SK-N-SH (cell line): ENCODE measurements around the gene CACNA1H. TPM values are rescaled to one million over a fixed set of nuclear protein-coding genes. Genes with fewer than 3 reads are reported as not detected.

Experiments
- CTCF ChIA-PET: fragments of 300-600, 350-600 bp; formaldehyde crosslinking; extraction: SDS; loops from one replicate; lab custom pipeline; 2021; lab: Yijun Ruan, JAX
- POLR2A ChIA-PET: fragments of 350-600 bp; sonication (Branson Sonifier 250); formaldehyde crosslinking; extraction: SDS; loops from one replicate; lab custom pipeline; 2020; ENCODE audit warnings: antibody characterized with exemption, inconsistent platforms; lab: Yijun Ruan, JAX
- DNase-seq: peaks from one replicate; pipeline ENCODE4 v3.0.0; 2012
- H2AFZ ChIP-seq: fragments of 200-600 bp; sonication (generic); 2 replicates; pipeline ENCODE4 v1.8.1; 2016; ENCODE audit warnings: antibody characterized with exemption, mild to moderate bottlenecking, low read depth
- H3F3A ChIP-seq: fragments of 200-600 bp; sonication (generic); replicated peaks from 2 replicates; pipeline ENCODE3; 2016; ENCODE audit warnings: antibody characterized with exemption, mild to moderate bottlenecking; ENCODE audit not compliant: insufficient read depth
- H3K27ac ChIP-seq, 2 experiments: fragments of 200-500 bp in 1 of 2; fragments of 200-600 bp in 1 of 2; sonication (Bioruptor generic) in 1 of 2; sonication (generic), shearing (Covaris generic) in 1 of 2; 2 replicates each; pipeline versions ENCODE4 v1.5.1 to v1.6.1; 2014 to 2016; ENCODE audit warnings: low read depth in 2 of 2, inconsistent platforms in 1 of 2, low read length in 1 of 2, mild to moderate bottlenecking in 1 of 2, mixed read lengths in 1 of 2
- H3K27me3 ChIP-seq: fragments of 200-600 bp; sonication (generic), shearing (Covaris generic); 2 replicates; pipeline ENCODE4 v1.6.1; 2016; ENCODE audit warnings: mixed run types; ENCODE audit not compliant: insufficient read depth
- H3K36me3 ChIP-seq, 2 experiments: fragments of 200-500 bp in 1 of 2; fragments of 200-600 bp in 1 of 2; sonication (Bioruptor generic) in 1 of 2; sonication (generic) in 1 of 2; replicated peaks in 1 of 2; 2 replicates each; pipeline versions ENCODE3 to v1.5.1; 2014 to 2016; ENCODE audit warnings: low read length in 1 of 2, mild to moderate bottlenecking in 1 of 2; ENCODE audit not compliant: insufficient read depth in 2 of 2, control insufficient read depth in 1 of 2
- H3K4me1 ChIP-seq, 2 experiments: fragments of 200-500 bp in 1 of 2; fragments of 200-600 bp in 1 of 2; sonication (Bioruptor generic) in 1 of 2; sonication (generic), shearing (Covaris generic) in 1 of 2; 2 replicates each; pipeline versions ENCODE4 v1.5.1 to v1.6.1; 2014 to 2016; ENCODE audit warnings: low read depth in 1 of 2, low read length in 1 of 2, mixed run types in 1 of 2; ENCODE audit not compliant: insufficient read depth in 2 of 2, control insufficient read depth in 1 of 2
- H3K4me2 ChIP-seq: fragments of 200-600 bp; sonication (generic), shearing (Covaris generic); 2 replicates; pipeline ENCODE4 v1.6.1; 2017; ENCODE audit warnings: mixed run types
- H3K4me3 ChIP-seq, 2 experiments: fragments of 200-500 bp in 1 of 2; fragments of 200-600 bp in 1 of 2; sonication (Bioruptor generic) in 1 of 2; sonication (generic), shearing (Covaris generic) in 1 of 2; 2 replicates each; pipeline versions ENCODE4 v1.5.1 to v1.8.1; 2014 to 2016; ENCODE audit warnings: low read depth in 2 of 2, inconsistent platforms in 1 of 2, low read length in 1 of 2, mild to moderate bottlenecking in 1 of 2, mixed read lengths in 1 of 2, moderate library complexity in 1 of 2
- H3K79me2 ChIP-seq: fragments of 200-600 bp; sonication (generic); 2 replicates; pipeline ENCODE4 v1.8.1; 2017; ENCODE audit warnings: mild to moderate bottlenecking; ENCODE audit not compliant: insufficient read depth
- H3K9ac ChIP-seq: fragments of 200-600 bp; sonication (generic); 2 replicates; pipeline ENCODE4 v1.6.1; 2017; ENCODE audit warnings: mixed run types
- H3K9me2 ChIP-seq: fragments of 200-600 bp; sonication (generic); 2 replicates; pipeline ENCODE4 v1.6.1; 2017; ENCODE audit warnings: mixed run types
- H3K9me3 ChIP-seq: fragments of 200-600 bp; sonication (generic); 2 replicates; pipeline ENCODE4 v1.6.1; 2017; ENCODE audit warnings: mixed run types, mild to moderate bottlenecking, moderate library complexity
- H4K20me1 ChIP-seq: fragments of 200-600 bp; sonication (generic); 2 replicates; pipeline ENCODE4 v1.6.1; 2017; ENCODE audit warnings: mild to moderate bottlenecking, mixed run types; ENCODE audit not compliant: insufficient read depth
- EP300 ChIP-seq, 2 experiments: IDR thresholded peaks; 2 replicates each; pipeline versions ENCODE4 v1.4.0 to v1.6.1; 2012; ENCODE audit warnings: borderline replicate concordance in 1 of 2, low read depth in 1 of 2, low read length in 1 of 2
- EZH2phosphoT487 ChIP-seq: fragments of 200-600 bp; sonication (generic); IDR thresholded peaks from 2 replicates; pipeline ENCODE4 v1.6.1; 2017; ENCODE audit warnings: low read depth, mixed run types, mild to moderate bottlenecking, antibody characterized with exemption, moderate library complexity, borderline replicate concordance
- FOXJ3 ChIP-seq: sonication (generic); formaldehyde crosslinking; IDR thresholded peaks from 2 replicates; pipeline ENCODE4 v1.5.1; 2020; ENCODE audit warnings: mild to moderate bottlenecking, missing genetic modification reagents
- MEF2A ChIP-seq: IDR thresholded peaks from 2 replicates; pipeline ENCODE4 v1.4.0; 2012; ENCODE audit warnings: low read depth, borderline replicate concordance
- NFIC ChIP-seq: IDR thresholded peaks from 2 replicates; pipeline ENCODE4 v1.4.0; 2012; ENCODE audit warnings: borderline replicate concordance
- NRF1 ChIP-seq: IDR thresholded peaks from 2 replicates; pipeline ENCODE4 v1.6.1; 2012; ENCODE audit warnings: low read depth, mild to moderate bottlenecking, low read length
- POLR2AphosphoS5 ChIP-seq: IDR thresholded peaks from 2 replicates; pipeline ENCODE4 v1.6.1; 2012; ENCODE audit warnings: low read depth, low read length
- RXRA ChIP-seq: IDR thresholded peaks from 2 replicates; pipeline ENCODE4 v1.4.0; 2012; ENCODE audit warnings: low read depth, mild to moderate bottlenecking, borderline replicate concordance
- SMC3 ChIP-seq: IDR thresholded peaks from 2 replicates; pipeline ENCODE4 v1.6.1; 2012; ENCODE audit warnings: low read depth, low read length, improper control_type of control experiment
- TCF12 ChIP-seq: IDR thresholded peaks from 2 replicates; pipeline ENCODE4 v1.4.0; 2012
- USF1 ChIP-seq: IDR thresholded peaks from 2 replicates; pipeline ENCODE4 v1.4.0; 2012; ENCODE audit warnings: low read depth, borderline replicate concordance
- WGBS: methylation state at CpG from one replicate; pipeline ENCODE4 v1.1.6; 2017; ENCODE audit warnings: low lambda C conversion rate; 5-methylcytosine and 5-hydroxymethylcytosine counted together
- polyA plus RNA-seq, 3 experiments: library from polyadenylated mRNA; depleted of rRNA; stranded (reverse); fragments of >200 nt; gene quantifications; 2 replicates each; pipeline ENCODE4 v1.2.3, GENCODE V29; 2012
- TF ChIP-seq, protein P1 (sequence below): fragments of 200-600 bp; sonication (generic); IDR thresholded peaks from 2 replicates; pipeline ENCODE4 v1.6.1; 2017; ENCODE audit warnings: antibody characterized with exemption, mild to moderate bottlenecking, moderate library complexity
- TF ChIP-seq, protein P2 (sequence below): IDR thresholded peaks from 2 replicates; pipeline ENCODE4 v1.6.1; 2012; ENCODE audit warnings: mild to moderate bottlenecking, low read depth, low read length, moderate library complexity

The CACNA1H gene
- polyA plus RNA-seq, 1 of the 3 experiments (the other 2 are of a cell fraction), result not detected

DNA sequence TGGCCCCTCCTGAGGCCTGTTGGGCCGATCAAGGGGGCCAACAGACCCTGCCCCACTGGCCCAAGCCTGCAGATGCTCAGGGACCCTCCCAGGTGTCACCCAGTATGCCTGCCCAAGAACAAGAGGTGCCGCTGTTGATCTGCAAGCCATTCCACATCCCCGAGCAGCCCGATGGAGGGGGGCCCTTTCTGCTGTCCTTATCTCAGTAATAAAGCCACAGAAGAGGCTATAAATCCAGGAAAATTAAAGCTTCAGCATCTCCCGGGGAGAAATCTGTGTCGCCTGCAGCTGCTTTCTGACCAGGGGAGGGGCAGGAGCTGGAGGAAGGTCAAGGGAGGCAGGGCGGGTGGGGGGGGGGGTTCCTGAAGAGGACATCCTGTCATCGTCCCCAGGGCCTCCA, 11.7 kb upstream of the CACNA1H start:
- Histone ChIP-seq H3K9me2 (no peaks in the 10 kb centered on the region), H3K4me3 (no peak overlapping the region), H3K27ac (no peak overlapping the region), H3F3A (no peaks in the 10 kb centered on the region), H3K4me1 (no peaks in the 10 kb centered on the region), H3K27me3 (peaks cover 87% of the 10 kb centered on the region), H3K9me3 (no peaks in the 10 kb centered on the region), H3K9ac (no peak overlapping the region), H2AFZ (no peak overlapping the region), H3K79me2 (no peaks in the 10 kb centered on the region), H3K4me2 (no peak overlapping the region), H4K20me1 (no peaks in the 10 kb centered on the region), H3K36me3 (no peaks in the 10 kb centered on the region)
- CTCF ChIA-PET, result no interaction called here
- TF ChIP-seq TCF12, result no peak
- no peak for TF ChIP-seq NFIC
- no peak for TF ChIP-seq POLR2AphosphoS5
- no peak for TF ChIP-seq RXRA
- no peak for TF ChIP-seq FOXJ3
- no peak for TF ChIP-seq SMC3
- no peak for TF ChIP-seq MEF2A
- TF ChIP-seq, protein P1, sequence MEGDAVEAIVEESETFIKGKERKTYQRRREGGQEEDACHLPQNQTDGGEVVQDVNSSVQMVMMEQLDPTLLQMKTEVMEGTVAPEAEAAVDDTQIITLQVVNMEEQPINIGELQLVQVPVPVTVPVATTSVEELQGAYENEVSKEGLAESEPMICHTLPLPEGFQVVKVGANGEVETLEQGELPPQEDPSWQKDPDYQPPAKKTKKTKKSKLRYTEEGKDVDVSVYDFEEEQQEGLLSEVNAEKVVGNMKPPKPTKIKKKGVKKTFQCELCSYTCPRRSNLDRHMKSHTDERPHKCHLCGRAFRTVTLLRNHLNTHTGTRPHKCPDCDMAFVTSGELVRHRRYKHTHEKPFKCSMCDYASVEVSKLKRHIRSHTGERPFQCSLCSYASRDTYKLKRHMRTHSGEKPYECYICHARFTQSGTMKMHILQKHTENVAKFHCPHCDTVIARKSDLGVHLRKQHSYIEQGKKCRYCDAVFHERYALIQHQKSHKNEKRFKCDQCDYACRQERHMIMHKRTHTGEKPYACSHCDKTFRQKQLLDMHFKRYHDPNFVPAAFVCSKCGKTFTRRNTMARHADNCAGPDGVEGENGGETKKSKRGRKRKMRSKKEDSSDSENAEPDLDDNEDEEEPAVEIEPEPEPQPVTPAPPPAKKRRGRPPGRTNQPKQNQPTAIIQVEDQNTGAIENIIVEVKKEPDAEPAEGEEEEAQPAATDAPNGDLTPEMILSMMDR, result no peak
- TF ChIP-seq, protein P2, sequence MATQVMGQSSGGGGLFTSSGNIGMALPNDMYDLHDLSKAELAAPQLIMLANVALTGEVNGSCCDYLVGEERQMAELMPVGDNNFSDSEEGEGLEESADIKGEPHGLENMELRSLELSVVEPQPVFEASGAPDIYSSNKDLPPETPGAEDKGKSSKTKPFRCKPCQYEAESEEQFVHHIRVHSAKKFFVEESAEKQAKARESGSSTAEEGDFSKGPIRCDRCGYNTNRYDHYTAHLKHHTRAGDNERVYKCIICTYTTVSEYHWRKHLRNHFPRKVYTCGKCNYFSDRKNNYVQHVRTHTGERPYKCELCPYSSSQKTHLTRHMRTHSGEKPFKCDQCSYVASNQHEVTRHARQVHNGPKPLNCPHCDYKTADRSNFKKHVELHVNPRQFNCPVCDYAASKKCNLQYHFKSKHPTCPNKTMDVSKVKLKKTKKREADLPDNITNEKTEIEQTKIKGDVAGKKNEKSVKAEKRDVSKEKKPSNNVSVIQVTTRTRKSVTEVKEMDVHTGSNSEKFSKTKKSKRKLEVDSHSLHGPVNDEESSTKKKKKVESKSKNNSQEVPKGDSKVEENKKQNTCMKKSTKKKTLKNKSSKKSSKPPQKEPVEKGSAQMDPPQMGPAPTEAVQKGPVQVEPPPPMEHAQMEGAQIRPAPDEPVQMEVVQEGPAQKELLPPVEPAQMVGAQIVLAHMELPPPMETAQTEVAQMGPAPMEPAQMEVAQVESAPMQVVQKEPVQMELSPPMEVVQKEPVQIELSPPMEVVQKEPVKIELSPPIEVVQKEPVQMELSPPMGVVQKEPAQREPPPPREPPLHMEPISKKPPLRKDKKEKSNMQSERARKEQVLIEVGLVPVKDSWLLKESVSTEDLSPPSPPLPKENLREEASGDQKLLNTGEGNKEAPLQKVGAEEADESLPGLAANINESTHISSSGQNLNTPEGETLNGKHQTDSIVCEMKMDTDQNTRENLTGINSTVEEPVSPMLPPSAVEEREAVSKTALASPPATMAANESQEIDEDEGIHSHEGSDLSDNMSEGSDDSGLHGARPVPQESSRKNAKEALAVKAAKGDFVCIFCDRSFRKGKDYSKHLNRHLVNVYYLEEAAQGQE, result no peak
- no peak for TF ChIP-seq EZH2phosphoT487
- TF ChIP-seq NRF1, result no peak
- TF ChIP-seq USF1, result no peak
- TF ChIP-seq EP300 (IDR thresholded peaks at IDR 0.05; ENCODE audit: borderline replicate concordance in 1 of 2, low read depth in 1 of 2, low read length in 1 of 2), result no peak
- POLR2A ChIA-PET, result no interaction called here
- WGBS, result 10% methylated on average over 7 of the region's 8 CpGs
- DNase-seq, result no peak
